ENCODE measurements around the gene MMP7. TPM values are rescaled to one million over a fixed set of nuclear protein-coding genes. Genes with fewer than 3 reads are reported as not detected.

Gene MMP7
- total RNA-seq, 2 experiments from 2014 or later: not detected

- Mint-ChIP-seq H3K27me3 (peaks cover 4% of the 10 kb centered on the region), H3K9me3 (ENCODE audit: low read depth) (no peaks in the 10 kb centered on the region), H3K4me3 (no peak overlapping the region), H3K4me1 (peaks cover 28% of the 10 kb centered on the region), H3K36me3 (ENCODE audit: low read depth) (no peaks in the 10 kb centered on the region), H3K27ac (no peak overlapping the region)
- peak; percentile 40 for DNase-seq
- ChIA-PET POLR2A (no interaction called here), CTCF (interaction anchor here (0.6 to 1.8 kb wide), 46 partner anchors 8 to 226 kb away, joined by 3 to 44 read pairs (median 4); no protein-coding TSS in a partner anchor)
- intact Hi-C loops (cut with DNase I, micrococcal nuclease): loop anchor here (1.0 to 2.0 kb wide), 10 partner anchors 43 to 207 kb away; partner anchors contain the start of genes BIRC2 (in 1 of the 2) and TMEM123 (in 1 of the 2)
- ATAC-seq: peak; percentile 68
Observed at GRCh38 chr11:102495161-102496042, 35.1 kb downstream of the MMP7 start.

GRCh38 chr11:102494216-102494615, 36.3 kb downstream of the MMP7 start:
- H3K9me3 Mint-ChIP-seq (ENCODE audit: low read depth): no peaks in the 10 kb centered on the region
- POLR2A ChIA-PET: no interaction called here
- H3K4me3 Mint-ChIP-seq: no peak overlapping the region
- no peaks in the 10 kb centered on the region for H3K36me3 Mint-ChIP-seq (ENCODE audit: low read depth)
- no peak overlapping the region for H3K27ac Mint-ChIP-seq
- intact Hi-C loops (cut with DNase I, micrococcal nuclease): loop anchor here in 1 of 2 experiments (2.0 kb wide), 1 partner anchor 119 kb away; no protein-coding TSS in a partner anchor
- ATAC-seq (no peak), DNase-seq (no peak)
- peaks cover 38% of the 10 kb centered on the region for H3K4me1 Mint-ChIP-seq
- peaks cover 4% of the 10 kb centered on the region for H3K27me3 Mint-ChIP-seq
- CTCF ChIA-PET: interaction anchor here (0.7 to 3.6 kb wide), 8 partner anchors 28 to 172 kb away, joined by 3 to 20 read pairs (median 3); no protein-coding TSS in a partner anchor

- H3K4me1 Mint-ChIP-seq: peaks cover 44% of the 10 kb centered on the region
- POLR2A ChIA-PET: no interaction called here
- peaks cover 4% of the 10 kb centered on the region for H3K27me3 Mint-ChIP-seq
- H3K9me3 Mint-ChIP-seq (ENCODE audit: low read depth): no peaks in the 10 kb centered on the region
- no peaks in the 10 kb centered on the region for H3K36me3 Mint-ChIP-seq (ENCODE audit: low read depth)
- intact Hi-C loops (cut with DNase I, micrococcal nuclease): no loop called here
- ATAC-seq (no peak), DNase-seq (no peak)
- H3K27ac Mint-ChIP-seq: no peak overlapping the region
- CTCF ChIA-PET: interaction anchor here (0.7 to 3.6 kb wide), 8 partner anchors 27 to 173 kb away, joined by 3 to 20 read pairs (median 3); no protein-coding TSS in a partner anchor
- H3K4me3 Mint-ChIP-seq: no peak overlapping the region
Observed at GRCh38 chr11:102493524-102493923, 37.0 kb downstream of the MMP7 start.

DNA sequence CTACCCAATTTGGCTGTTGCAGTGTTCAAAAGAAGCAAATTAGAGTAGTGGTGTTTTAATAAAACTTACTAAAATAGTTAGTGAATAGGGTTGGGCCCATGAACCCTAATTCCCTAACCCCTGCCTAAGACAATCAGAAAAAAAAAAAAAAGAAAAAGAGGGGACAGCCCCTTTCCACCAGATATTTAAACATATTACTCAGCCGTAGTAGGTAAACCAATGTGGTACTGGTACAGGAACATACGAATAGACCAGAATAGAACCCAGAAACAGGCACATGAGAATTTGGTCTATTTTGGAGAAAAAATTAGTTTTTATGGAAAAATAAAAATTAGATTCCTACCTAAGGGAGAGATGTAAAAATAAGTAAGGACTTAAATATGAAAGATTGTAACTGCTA, 38.6 kb downstream of the MMP7 start:
- no peak for DNase-seq
- Mint-ChIP-seq H3K27ac (no peak overlapping the region), H3K9me3 (ENCODE audit: low read depth) (no peaks in the 10 kb centered on the region), H3K4me1 (peaks cover 58% of the 10 kb centered on the region), H3K4me3 (no peak overlapping the region), H3K27me3 (peaks cover 4% of the 10 kb centered on the region), H3K36me3 (ENCODE audit: low read depth) (no peaks in the 10 kb centered on the region)
- CTCF ChIA-PET: interaction anchor here (0.6 to 3.6 kb wide), 10 partner anchors 7 to 808 kb away, joined by 3 to 20 read pairs (median 3); no protein-coding TSS in a partner anchor
- POLR2A ChIA-PET: no interaction called here
- ATAC-seq: peak; percentile 59
- intact Hi-C loops (cut with DNase I, micrococcal nuclease): loop anchor here in 1 of 2 experiments (2.0 kb wide), 1 partner anchor 39 kb away; the partner anchor contains the start of gene TMEM123

GRCh38 chr11:102489186-102490145, 41.1 kb downstream of the MMP7 start:
- intact Hi-C loops (cut with DNase I, micrococcal nuclease): loop anchor here in 1 of 2 experiments (2.0 kb wide), 2 partner anchors 15 to 37 kb away; partner anchors contain the start of gene TMEM123
- DNase-seq (no peak), ATAC-seq (peak; percentile 37)
- Mint-ChIP-seq H3K36me3 (ENCODE audit: low read depth) (no peaks in the 10 kb centered on the region), H3K9me3 (ENCODE audit: low read depth) (no peaks in the 10 kb centered on the region), H3K4me1 (peaks cover 53% of the 10 kb centered on the region), H3K27ac (peak overlapping the region; percentile 63), H3K4me3 (no peak overlapping the region), H3K27me3 (no peaks in the 10 kb centered on the region)
- ChIA-PET CTCF (interaction anchor here (1.0 to 2.3 kb wide), 3 partner anchors 83 to 148 kb away, joined by 4 to 9 read pairs (median 7); no protein-coding TSS in a partner anchor), POLR2A (no interaction called here)

- POLR2A ChIA-PET: interaction anchor here (0.6 kb wide), 1 partner anchor 12 kb away, joined by 4 read pairs; no protein-coding TSS in a partner anchor
- ATAC-seq (peak; percentile 43), DNase-seq (no peak)
- Mint-ChIP-seq H3K4me3 (no peak overlapping the region), H3K27me3 (no peaks in the 10 kb centered on the region), H3K36me3 (ENCODE audit: low read depth) (no peaks in the 10 kb centered on the region), H3K4me1 (peaks cover 53% of the 10 kb centered on the region), H3K9me3 (ENCODE audit: low read depth) (no peaks in the 10 kb centered on the region), H3K27ac (peak overlapping the region; percentile 76)
- CTCF ChIA-PET: interaction anchor here (1.0 to 2.3 kb wide), 7 partner anchors 8 to 146 kb away, joined by 3 to 9 read pairs (median 4); no protein-coding TSS in a partner anchor
- intact Hi-C loops (cut with DNase I, micrococcal nuclease): loop anchor here in 1 of 2 experiments (2.0 kb wide), 1 partner anchor 13 kb away; no protein-coding TSS in a partner anchor
Observed at GRCh38 chr11:102488208-102488607, 42.3 kb downstream of the MMP7 start.

DNA sequence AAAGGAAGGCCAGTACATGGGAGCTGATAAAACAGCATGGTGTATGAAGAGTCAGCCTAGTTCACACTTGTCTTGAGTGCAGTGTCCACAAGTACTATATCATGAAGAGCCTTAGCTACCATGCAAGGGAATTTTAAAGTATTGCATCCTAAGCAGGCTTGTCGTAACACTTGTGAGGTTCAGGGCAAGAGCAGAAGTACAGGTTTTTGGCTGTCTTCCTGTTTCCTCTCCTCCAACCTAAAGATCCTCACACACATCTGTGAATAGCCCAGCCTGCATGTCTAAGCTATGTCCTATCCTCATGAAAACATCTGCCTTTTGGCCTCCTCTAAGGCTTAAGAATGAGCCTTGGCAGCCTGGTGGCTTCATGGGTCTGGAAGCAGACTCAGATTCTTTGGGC, 43.3 kb downstream of the MMP7 start:
- CTCF ChIA-PET: interaction anchor here (0.6 to 2.3 kb wide), 12 partner anchors 9 to 193 kb away, joined by 3 to 7 read pairs (median 3); no protein-coding TSS in a partner anchor
- Mint-ChIP-seq H3K4me1 (peaks cover 46% of the 10 kb centered on the region), H3K27ac (no peak overlapping the region)

DNA sequence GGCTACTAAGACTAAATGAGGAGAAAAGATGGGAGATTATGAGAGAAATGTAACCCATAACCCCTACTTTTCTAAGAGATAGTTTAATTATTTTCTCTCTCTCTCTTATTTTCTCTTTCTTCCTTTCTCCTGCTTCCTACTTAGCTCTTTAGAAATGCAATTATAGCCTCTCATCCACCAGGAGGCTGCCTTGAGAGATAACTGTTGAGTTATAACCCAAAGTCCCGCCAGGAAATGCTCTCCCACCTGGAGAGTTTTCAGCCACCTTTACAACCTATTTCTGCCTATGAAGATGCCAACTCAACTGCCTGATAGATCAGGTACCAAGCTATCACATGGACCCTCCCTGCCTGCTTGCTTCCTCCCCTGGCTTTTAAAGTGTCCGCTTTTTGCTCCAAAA, 44.0 kb downstream of the MMP7 start:
- H3K4me3 Mint-ChIP-seq: no peak overlapping the region
- no peak for DNase-seq
- H3K9me3 Mint-ChIP-seq (ENCODE audit: low read depth): no peaks in the 10 kb centered on the region
- POLR2A ChIA-PET: interaction anchor here (0.6 kb wide), 1 partner anchor 21 kb away, joined by 3 read pairs; no protein-coding TSS in a partner anchor
- intact Hi-C loops (cut with DNase I, micrococcal nuclease): no loop called here
- H3K27ac Mint-ChIP-seq: no peak overlapping the region
- no peaks in the 10 kb centered on the region for H3K27me3 Mint-ChIP-seq
- CTCF ChIA-PET: interaction anchor here (0.8 to 1.7 kb wide), 7 partner anchors 9 to 192 kb away, joined by 3 to 6 read pairs (median 3); no protein-coding TSS in a partner anchor
- peaks cover 40% of the 10 kb centered on the region for H3K4me1 Mint-ChIP-seq
- no peak for ATAC-seq
- H3K36me3 Mint-ChIP-seq (ENCODE audit: low read depth): no peaks in the 10 kb centered on the region

More for the DNA sequence above, 43.3 kb downstream of the MMP7 start:
- POLR2A ChIA-PET: no interaction called here
- Mint-ChIP-seq H3K27me3 (no peaks in the 10 kb centered on the region), H3K36me3 (ENCODE audit: low read depth) (no peaks in the 10 kb centered on the region), H3K4me3 (no peak overlapping the region), H3K9me3 (ENCODE audit: low read depth) (no peaks in the 10 kb centered on the region)
- no peak for DNase-seq
- no peak for ATAC-seq
- intact Hi-C loops (cut with DNase I, micrococcal nuclease): no loop called here

GRCh38 chr11:102485095-102485722, 45.3 kb downstream of the MMP7 start:
- H3K27me3 Mint-ChIP-seq: no peaks in the 10 kb centered on the region
- POLR2A ChIA-PET: no interaction called here
- CTCF ChIA-PET: interaction anchor here (0.7 to 2.5 kb wide), 6 partner anchors 9 to 194 kb away, joined by 3 to 7 read pairs (median 4); no protein-coding TSS in a partner anchor
- H3K4me3 Mint-ChIP-seq: no peak overlapping the region
- peaks cover 37% of the 10 kb centered on the region for H3K4me1 Mint-ChIP-seq
- ATAC-seq (no peak), DNase-seq (no peak)
- intact Hi-C loops (cut with DNase I, micrococcal nuclease): loop anchor here in 1 of 2 experiments (1.0 kb wide), 1 partner anchor 14 kb away; no protein-coding TSS in a partner anchor
- no peaks in the 10 kb centered on the region for H3K9me3 Mint-ChIP-seq (ENCODE audit: low read depth)
- H3K27ac Mint-ChIP-seq: no peak overlapping the region
- H3K36me3 Mint-ChIP-seq (ENCODE audit: low read depth): no peaks in the 10 kb centered on the region

DNA sequence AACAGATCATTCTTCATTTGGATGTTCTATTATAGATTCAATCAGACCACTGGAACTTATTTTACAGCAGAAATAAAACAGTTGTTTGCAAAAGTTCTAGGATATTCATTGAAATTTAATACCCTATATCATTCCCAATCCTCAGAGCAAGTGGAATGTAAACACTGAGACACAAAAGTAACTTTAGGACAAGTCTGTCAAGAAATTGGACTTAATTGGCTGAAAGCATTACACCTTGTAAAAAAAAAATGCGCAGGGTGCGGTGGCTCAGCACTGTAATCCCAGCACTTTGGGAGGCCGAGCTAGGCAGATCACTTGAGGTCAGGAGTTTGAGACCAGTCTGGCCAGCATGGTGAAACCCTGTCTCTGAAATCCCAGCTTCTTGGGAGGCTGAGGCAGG, 48.1 kb downstream of the MMP7 start:
- DNase-seq: no peak
- Mint-ChIP-seq H3K4me1 (peaks cover 26% of the 10 kb centered on the region), H3K4me3 (no peak overlapping the region), H3K27me3 (no peaks in the 10 kb centered on the region), H3K27ac (no peak overlapping the region), H3K36me3 (ENCODE audit: low read depth) (no peaks in the 10 kb centered on the region), H3K9me3 (ENCODE audit: low read depth) (no peaks in the 10 kb centered on the region)
- no peak for ATAC-seq
- CTCF ChIA-PET: no interaction called here
- intact Hi-C loops (cut with DNase I, micrococcal nuclease): no loop called here
- POLR2A ChIA-PET: no interaction called here
